NT2/D1 (cell line): ENCODE measurements around the gene RPUSD1.

Source experiments
- SUZ12 ChIP-seq: IDR thresholded peaks from 2 replicates; pipeline ENCODE4 v1.6.1; 2011; ENCODE audit not compliant: insufficient read length, insufficient read depth; ENCODE audit errors: extremely low read depth
- YY1 ChIP-seq: IDR thresholded peaks from 2 replicates; pipeline ENCODE4 v1.6.1; 2011; ENCODE audit not compliant: insufficient read length, insufficient read depth
- ZNF274 ChIP-seq: IDR thresholded peaks from 2 replicates; pipeline ENCODE4 v1.6.1; 2011; ENCODE audit warnings: mild to moderate bottlenecking, low read depth, low read length

GRCh38 chr16:824601-825000, 36.4 kb upstream of the RPUSD1 start:
- TF ChIP-seq ZNF274 (no peak), YY1 (no peak), SUZ12 (no peak)
